ENCODE data around the gene MYD88. TPM values are rescaled to one million over a fixed set of nuclear protein-coding genes. Genes with fewer than 3 reads are reported as not detected.

The MYD88 gene
- total and polyA plus RNA-seq, 9 of the 15 experiments (the other 6 are each of a cell fraction or from before 2014, with no cell fraction given): 3.2 to 47.3 (median 27.6) TPM

DNA sequence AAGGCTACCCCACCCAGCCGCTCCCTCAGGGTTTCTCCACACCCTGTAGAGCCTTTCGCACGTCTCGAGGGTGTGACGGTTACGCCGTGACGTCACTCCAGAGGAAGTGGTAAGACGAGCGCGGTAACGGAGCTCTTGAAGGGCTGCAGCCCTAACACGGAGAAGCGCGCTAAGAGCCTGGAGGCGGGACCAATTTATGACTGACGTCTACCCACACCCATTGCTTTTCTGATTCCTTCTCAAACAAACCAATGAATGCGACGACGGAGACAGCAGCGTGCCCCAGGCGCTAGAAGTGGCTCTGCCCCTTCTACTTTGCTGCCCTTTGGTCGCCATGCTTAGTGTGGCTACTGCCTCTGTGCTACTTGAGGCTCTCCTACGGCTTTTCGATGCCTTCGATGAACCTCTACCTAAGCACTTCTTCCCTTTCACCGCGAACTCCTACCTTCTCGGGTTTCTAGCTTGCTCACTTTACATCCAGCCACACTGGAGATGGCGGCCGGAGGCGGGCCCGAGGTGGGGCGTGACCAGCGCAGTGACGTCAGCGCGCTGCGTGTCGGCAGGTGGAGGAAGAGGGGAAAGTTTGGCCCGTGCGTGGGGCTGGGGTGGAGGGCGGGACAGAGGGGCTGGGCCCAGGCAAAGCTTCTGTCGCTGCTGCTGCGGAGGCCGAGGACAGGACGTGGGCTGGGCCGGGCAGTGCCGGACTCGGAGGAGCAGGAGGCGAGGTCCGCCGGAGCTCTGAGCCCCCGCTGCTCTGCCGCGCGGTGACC, 26.7 kb downstream of the MYD88 start, which contains the start of gene OXSR1:
Gene OXSR1, plus strand, starts transcription at position 586 of the 770 bp plus-strand sequence. CDS start 340 bp downstream, outside the sequence.
- Histone ChIP-seq H3K4me3 (peak within 1 kb of the TSS; percentile 91), H3K27me3 (ENCODE audit: control insufficient read depth in 2 of 2, insufficient read depth in 2 of 2, low read length in 2 of 2) (no peaks in the 10 kb centered on the region), H3K79me2 (ENCODE audit: control insufficient read depth, insufficient read depth, low read length) (peaks cover 48% of the 10 kb centered on the region), H3K36me3 (ENCODE audit: control insufficient read depth, insufficient read depth, low read length) (peaks cover 16% of the 10 kb centered on the region), H3K27ac (ENCODE audit: extremely low read depth, low read depth, low read length) (peak within 1 kb of the TSS; percentile 98), H3K9me1 (ENCODE audit: control insufficient read depth, insufficient read depth, low read length) (no peaks in the 10 kb centered on the region), H3K4me2 (ENCODE audit: insufficient read depth, low read length) (peak within 1 kb of the TSS; percentile 89), H3K9me3 (replicated peaks; ENCODE audit: control insufficient read depth, insufficient read depth, low read depth, low read length) (no peaks in the 10 kb centered on the region), H2AFZ (ENCODE audit: low read depth, low read length) (peak within 1 kb of the TSS; percentile 98), H3K4me1 (replicated peaks in 1 of 2; ENCODE audit: control insufficient read depth in 2 of 2, insufficient read depth in 2 of 2, low read length in 2 of 2) (peaks cover 22 to 35% of the 10 kb centered on the region in 2 experiments), H3K9ac (ENCODE audit: insufficient read depth in 1 of 2, low read depth in 2 of 2, low read length in 2 of 2) (peak within 1 kb of the TSS; percentile 91 to 94), H4K20me1 (replicated peaks; ENCODE audit: control insufficient read depth, insufficient read depth, low read length) (peaks cover 7% of the 10 kb centered on the region)
- DNase-seq (ENCODE audit: extremely low read depth in 1 of 4, low spot score in 3 of 4) (peak; percentile 96 to 100 (median 97)), ATAC-seq (peak; percentile 91), FAIRE-seq (peak; percentile 98)
- 1% methylated on average over 52 of the region's 57 CpGs for WGBS (ENCODE audit: insufficient coverage, low coverage, missing lambda C conversion rate)
- in situ Hi-C loops (cut with MboI): no loop called here
- BruUV-seq (replicated peaks): no TSS peak
- CTCF ChIA-PET (ENCODE audit: low intra/inter-chr PET ratio): interaction anchor here (0.7 kb wide), 1 partner anchor 983 kb away, joined by 4 read pairs; no protein-coding TSS in a partner anchor
- intact Hi-C loops (cut with micrococcal nuclease): loop anchor here (1.0 kb wide), 1 partner anchor 28 kb away; the partner anchor contains the start of gene ACAA1
- POLR2A ChIA-PET: interaction anchor here (0.6 to 5.4 kb wide), 31 partner anchors 8 to 574 kb away, joined by 3 to 55 read pairs (median 4); partner anchors contain the start of genes ACAA1 and MYD88
- TF ChIP-seq ZNF57 (CRISPR knock-in tag; IDR thresholded peaks at IDR 0.05): no peak
- peak; percentile 77; the same call in 1 of the 2 replicates for TF ChIP-seq ZNF589 (CRISPR knock-in tag; IDR thresholded peaks at IDR 0.05; ENCODE audit: low read depth)
- TF ChIP-seq NCOA1 (IDR thresholded peaks at IDR 0.05; ENCODE audit: low read depth): peak; percentile 99
- peak; percentile 90 for TF ChIP-seq ARID4B (CRISPR knock-in tag; IDR thresholded peaks at IDR 0.05)
- TF ChIP-seq RFX5 (IDR thresholded peaks at IDR 0.05; ENCODE audit: low read depth, low read length): peak; percentile 81
- no peak for TF ChIP-seq MAFK (IDR thresholded peaks at IDR 0.05; ENCODE audit: low read length)
- no peak for TF ChIP-seq MED1 (CRISPR knock-in tag; IDR thresholded peaks at IDR 0.05; ENCODE audit: borderline replicate concordance)
- TF ChIP-seq GTF3C2 (IDR thresholded peaks at IDR 0.05; ENCODE audit: borderline replicate concordance, extremely low read depth, insufficient read length): no peak
- peak; percentile 77 for TF ChIP-seq PBX2 (CRISPR knock-in tag; IDR thresholded peaks at IDR 0.05; ENCODE audit: low read depth)
- peak; percentile 99 for TF ChIP-seq PBX2 (tag; conservative IDR thresholded peaks at IDR 0.05; ENCODE audit: low read depth)
- TF ChIP-seq ZEB2 (IDR thresholded peaks at IDR 0.05): no peak
